Measurements from ENCODE around the gene SIT1. TPM values are rescaled to one million over a fixed set of nuclear protein-coding genes. Genes with fewer than 3 reads are reported as not detected.

SIT1 gene, protein sequence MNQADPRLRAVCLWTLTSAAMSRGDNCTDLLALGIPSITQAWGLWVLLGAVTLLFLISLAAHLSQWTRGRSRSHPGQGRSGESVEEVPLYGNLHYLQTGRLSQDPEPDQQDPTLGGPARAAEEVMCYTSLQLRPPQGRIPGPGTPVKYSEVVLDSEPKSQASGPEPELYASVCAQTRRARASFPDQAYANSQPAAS
- 0.52 TPM for total RNA-seq

DNA sequence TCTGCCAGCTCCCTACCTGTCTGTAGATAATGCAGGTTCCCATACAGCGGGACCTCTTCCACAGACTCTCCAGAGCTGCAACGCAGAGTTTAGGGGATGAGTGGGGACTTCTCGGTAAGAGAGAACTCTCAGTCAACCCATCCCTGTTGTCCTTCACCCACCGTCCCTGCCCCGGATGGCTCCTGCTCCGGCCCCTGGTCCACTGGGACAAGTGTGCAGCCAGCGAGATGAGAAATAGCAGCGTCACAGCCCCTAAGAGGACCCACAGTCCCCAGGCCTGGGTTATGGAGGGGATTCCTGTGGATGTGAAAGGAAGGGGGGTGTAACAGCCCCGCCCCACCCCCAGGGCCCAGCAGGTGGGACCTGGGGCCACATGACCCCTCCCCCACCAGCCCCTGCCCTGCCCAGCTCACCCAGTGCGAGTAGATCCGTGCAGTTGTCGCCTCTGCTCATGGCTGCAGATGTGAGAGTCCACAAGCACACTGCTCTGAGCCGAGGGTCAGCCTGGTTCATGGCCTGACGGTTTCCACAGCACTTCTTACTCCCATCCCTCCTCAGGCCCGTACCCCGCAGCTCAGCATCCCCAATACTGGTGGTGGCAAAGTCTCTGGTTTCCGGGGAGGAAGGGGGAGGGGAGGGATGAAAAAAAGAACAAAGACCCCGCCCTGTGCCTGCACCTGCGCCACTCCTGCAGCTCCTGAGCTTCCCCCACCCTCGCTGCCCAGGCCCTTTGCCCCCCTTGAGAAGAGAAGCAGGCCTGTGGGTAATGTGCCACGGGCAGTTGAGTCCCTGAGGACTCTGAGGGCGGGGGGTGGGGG is at the start of gene SIT1:
TSS of gene SIT1 (minus strand) at position 591 of the 818 bp plus-strand sequence. CDS start at position 513, 78 bp downstream.
- DNase-seq (ENCODE audit: low spot score), result no peak

DNA sequence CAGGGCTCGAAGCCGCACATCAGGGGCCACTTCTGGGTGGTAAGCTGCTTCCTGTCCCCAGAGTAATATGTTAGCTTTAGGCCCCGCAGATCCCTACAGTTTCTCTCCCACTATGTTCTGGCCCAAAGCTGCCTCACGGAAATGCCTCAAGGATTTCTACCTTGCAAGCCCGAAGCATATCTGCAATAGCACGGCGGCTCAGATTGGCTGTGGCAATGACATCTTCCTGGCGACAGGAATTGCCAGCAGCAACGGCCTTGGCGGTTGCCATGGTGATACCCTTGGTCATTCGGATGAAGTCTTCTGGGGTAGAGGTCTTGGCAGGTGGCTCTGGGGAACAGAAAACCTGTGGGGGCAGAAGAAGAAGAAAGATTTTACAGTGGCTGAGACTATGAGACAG is 49.3 kb upstream of the SIT1 start:
- DNase-seq (ENCODE audit: low spot score), result no peak

DNA sequence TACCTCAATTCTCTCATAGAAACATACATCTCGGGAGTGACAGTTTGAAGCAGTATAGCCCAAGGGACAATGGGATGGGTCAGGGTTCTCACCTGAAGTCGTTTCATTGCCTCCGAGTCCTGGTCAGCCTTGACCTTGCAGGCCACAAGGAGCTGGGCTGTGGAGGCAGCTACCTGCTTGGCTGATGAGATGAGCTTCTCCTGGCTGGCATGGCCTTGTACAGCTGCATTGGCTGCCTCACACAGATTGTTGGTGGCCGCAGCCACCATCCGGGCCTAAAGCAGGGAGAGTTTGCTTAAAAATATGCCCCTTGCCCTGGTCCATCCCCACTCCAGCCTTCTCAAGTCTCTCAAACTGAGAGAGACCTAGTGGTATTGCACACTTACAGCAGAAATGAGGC is 47.5 kb upstream of the SIT1 start:
- no peak for DNase-seq (ENCODE audit: low spot score)

DNA sequence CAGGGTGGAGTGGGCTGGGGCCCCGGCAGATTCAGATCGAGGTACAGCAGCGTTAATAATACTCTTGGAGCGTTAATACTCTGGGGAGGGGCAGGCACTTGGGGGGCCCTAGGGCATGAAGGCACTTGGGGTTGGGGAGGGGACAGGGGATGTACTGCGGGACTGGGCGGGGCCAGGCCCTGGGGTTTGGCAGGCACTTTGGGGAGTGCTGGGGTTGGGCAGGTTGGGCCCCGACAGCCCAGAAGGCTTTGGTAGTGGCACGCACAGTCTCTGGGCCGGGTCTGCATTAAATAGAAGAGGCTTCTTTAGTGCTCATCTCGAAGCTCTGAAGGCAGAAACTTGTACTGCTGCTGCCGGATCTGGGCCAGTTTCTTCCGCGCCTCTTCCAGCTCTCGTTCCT is 46.8 kb upstream of the SIT1 start:
- DNase-seq (ENCODE audit: low spot score), result no peak

DNA sequence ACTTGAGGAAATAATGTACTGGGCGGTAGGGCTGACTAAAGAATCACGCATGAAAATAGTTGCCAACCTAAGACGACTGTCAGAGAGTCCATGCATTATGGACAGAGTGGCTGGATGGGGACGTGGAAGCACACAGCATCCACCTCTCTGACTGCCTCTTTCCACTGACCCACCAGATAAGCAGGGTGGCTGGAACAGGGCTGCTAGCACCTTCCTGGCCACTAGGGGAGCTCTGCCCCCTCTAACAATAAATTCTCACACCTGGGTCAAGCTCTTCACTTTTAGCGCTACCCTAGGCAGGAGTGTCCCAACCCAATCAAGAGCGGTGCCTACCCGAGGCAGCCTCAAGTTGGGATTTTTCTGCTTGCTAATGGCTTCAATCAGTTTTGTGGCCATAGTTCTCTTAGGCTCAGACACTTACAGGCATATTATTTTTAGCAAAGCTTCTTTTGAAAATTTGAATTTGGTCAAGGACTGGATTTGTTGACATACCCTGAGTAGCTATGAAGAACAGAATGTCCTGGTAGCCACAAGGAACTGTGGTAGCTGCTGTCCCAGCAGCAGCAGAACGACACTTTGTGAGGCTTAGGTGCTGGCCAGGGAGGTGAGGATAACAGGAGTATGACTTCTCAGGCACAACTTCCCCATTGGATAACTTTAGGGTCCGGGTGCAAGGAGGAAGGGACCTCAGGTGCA is 45.9 kb upstream of the SIT1 start:
- no peak for DNase-seq (ENCODE audit: low spot score)

DNA sequence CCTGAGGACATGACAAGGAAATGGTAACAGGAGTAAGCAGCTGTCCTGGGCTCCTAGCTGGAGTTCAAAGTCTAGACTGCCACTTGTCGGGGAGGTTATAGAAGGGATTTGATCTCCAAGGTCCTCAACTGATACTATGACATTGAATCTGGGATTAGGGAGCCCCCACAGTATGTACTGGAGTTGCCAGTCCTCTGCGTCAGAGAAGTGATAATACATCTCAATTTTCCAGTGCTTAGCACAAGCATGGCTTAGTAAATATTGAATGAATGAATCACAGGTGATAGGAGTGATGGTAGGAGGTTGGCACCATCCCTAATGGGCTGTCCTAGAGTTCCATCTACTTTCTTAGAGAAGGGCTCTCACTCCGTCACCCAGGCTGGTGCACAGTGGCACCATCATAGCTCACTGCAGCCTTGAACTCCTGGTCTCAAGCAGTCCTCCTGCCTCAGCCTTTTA is 45.2 kb upstream of the SIT1 start:
- DNase-seq (ENCODE audit: low spot score), result no peak

DNA sequence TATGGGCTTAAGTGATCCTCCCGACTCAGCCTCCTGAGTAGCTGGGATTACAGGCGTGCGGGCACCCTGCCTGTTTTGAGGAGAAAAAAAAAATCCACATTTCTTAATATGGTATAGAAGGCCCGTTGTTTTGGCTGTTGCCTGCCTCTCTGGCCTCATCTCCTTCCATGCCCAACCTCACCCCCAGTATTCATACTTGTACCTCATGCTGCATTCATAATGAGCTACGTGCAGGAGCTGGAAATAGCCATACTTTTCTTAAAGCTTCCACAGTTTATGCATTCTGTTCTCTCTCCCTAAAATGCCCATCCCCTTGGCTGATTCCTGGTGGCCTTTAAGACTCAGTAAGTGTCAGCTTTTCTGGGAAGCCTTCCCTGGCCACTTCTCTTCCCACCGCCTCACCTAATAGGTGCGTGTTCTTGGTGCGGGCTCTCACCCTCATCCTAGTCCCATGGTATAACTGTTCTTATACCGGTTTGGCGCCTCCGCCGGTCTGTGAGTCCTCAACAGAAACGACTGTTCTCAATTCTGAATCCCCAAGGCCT is 41.1 kb upstream of the SIT1 start:
- no peak for DNase-seq (ENCODE audit: low spot score)

DNA sequence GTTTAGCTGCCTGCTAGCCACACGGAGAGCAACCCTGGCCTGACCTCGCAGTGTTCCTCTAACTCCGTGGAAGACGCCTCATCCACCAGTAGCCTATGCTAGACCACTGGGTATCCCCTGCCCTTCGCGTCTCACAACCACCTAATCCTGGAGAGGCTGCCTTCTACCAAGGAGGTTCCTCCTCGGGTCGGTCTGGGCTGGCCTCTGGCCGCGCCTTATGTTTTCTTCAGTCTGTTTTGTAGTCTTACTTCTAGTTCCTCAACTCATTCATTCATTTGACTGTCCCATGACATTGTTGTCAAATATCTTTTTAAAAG is 40.6 kb upstream of the SIT1 start:
- no peak for DNase-seq (ENCODE audit: low spot score)

DNA sequence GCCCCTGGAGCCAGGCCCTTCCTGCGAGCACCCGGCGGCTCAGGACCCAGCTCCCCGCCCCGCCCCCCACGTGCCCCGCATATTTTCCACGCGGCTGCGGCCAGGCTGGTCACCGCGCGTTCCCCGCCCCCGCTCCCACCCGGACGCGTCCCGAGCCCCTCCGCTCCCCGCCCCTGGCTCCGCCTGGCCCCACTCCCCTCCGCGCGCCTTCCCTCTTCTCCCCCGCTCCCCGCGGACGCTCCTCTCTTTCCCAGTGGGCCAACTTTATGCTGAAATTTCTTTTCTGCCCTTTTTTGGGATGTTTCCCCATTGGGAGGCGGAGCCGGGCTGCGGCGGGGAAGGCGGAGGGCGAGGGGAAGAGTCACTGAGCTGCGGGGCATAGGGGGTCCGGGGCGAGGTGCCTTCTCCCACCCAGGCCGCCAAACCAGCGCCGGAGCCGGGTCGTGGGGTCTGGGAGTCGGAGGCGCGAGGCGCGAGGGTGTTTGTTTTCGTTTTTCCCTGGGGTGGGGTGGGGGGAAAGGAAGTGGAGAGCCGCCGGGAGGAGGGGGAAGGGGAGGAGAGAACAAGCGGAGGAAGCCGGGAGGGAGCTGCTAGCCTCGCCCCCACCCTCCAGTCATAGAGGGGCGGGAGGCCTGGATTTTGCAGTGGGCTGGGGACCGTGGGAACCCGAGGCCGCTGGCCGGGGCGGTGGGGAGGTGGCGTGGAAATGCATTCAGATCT is 40.0 kb upstream of the SIT1 start:
- peak; percentile 87 for DNase-seq (ENCODE audit: low spot score)

DNA sequence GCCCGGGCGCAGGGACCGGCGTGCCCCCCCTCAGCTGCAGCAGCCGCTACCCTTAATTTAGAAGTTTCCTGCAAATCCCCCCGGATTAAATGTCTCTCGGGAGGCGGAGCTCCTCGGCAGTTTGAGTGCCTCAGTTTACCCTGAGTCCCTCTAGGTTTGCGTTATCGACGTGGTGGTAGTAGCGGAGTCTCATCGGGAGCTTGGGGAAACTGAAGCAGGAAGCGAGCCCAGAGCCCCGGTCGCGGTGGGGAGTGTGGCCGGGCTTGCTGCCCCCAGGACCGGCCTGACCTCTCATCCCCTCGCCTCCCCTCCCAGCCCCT is 39.5 kb upstream of the SIT1 start:
- no peak for DNase-seq (ENCODE audit: low spot score)

DNA sequence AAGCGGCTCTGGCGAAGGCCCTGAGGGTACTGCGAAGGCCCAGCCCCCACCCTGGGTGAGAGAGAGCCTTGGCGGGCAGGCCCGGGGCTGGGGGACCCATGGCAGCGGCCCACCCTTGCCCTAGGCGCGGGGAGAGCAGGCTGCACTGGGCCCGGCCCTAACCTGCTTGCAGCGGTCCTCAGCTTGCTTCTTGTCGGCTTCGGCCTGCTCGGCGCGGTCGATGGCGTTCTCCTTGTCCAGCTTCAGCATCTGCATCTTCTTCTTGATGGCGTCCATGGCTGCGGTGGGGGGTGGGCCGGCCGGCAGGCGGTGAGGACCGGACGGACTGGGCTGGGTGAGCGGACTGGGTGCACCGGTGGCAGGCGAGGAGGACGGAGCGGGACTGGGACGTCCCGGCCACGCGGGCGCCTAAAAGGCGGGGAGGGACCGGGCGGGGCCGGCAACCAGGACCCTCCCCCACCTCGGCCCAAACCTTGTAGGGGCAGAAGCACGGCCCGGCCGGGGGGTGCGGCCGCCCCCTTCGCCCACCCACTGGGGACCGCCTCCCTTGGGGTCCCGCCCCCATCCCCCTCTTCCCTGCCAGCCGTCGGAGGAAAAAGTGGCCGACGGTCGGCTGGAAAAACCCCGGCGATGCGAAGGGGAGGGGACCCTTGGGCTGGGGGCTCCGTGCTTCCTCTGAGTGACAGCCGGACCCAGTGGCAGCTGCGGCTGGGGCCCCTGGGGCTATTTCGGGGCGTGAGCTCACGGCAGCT is 39.0 kb upstream of the SIT1 start, which contains the start of gene TPM2:
TSS of gene TPM2 (minus strand) at position 384 of the 752 bp plus-strand sequence. CDS start at position 276, 108 bp downstream.
- peak; percentile 87 for DNase-seq (ENCODE audit: low spot score)

DNA sequence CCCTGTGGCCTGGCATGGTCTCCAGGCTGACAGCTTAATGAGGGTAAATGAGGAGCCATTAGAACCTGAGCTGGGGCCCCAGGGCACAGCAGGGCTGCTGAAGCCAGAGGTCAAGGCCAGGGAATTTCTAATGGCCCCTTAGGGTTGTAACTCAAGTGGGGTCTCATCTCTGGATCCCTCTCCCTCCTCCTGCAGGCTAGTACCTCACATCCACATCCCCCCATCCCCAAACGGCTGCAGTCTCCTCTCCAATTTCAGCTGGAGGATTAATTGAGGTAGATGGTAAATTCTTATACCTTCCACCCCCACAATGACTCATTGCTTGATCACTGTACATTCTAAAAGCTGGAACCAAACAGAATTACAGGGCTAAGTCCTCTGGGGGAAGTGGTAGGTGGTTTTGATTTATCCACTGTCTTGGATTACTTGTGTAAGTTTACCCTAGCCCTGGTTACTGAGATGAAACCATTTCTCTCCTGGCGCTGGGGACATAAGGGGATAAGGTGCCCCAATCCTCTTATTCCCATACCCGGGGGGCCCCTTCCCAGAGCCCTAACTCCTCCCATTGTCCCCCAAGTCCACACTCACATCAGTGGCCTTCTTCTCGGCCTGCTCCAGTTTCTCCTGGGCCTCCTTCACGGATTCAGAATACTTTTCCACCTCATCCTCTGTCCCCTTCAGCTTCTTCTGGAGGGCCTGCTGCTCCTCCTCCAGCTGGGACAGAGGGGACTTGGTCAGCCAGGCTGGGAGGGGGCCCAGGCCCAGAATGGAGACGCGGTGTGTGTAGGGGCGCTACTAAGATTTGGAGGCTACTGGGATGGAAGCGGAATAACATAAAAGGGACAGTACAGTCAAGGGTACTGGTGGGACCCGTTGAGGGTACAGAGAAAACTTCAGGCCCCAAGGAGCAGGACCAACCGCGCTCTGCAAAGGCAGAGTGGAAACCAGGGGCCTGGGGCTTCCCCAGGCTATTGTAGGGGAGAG is 38.1 kb upstream of the SIT1 start:
- DNase-seq (ENCODE audit: low spot score), result no peak

DNA sequence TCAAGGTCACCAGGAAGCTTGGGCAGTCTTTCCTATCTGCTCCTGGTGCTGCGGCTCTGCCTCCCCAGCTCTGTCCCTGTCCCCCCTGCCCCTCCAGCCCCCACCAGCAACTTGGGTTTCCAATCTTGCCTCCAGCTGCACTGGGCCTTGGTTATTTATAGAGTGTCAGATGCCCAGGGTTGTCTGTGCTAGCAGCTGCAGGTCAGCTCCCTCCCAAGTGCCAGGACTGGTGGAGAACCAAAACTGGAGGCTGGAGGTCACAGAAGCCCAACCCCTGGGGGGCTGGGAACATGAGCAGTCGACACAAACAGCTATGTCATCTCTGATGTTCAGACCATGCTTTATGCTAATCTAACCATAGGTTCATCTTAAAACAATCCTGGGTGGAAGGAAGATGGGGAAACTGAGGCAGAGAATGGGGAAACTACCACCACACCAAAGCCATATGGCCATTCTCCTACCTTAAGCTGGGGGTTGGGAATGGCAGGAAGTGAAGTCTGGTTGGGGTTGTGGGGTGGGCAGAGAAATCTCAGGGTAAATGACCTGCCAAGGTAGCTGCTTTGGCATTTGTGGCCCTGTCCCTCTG is 37.3 kb upstream of the SIT1 start:
- DNase-seq (ENCODE audit: low spot score), result no peak

DNA sequence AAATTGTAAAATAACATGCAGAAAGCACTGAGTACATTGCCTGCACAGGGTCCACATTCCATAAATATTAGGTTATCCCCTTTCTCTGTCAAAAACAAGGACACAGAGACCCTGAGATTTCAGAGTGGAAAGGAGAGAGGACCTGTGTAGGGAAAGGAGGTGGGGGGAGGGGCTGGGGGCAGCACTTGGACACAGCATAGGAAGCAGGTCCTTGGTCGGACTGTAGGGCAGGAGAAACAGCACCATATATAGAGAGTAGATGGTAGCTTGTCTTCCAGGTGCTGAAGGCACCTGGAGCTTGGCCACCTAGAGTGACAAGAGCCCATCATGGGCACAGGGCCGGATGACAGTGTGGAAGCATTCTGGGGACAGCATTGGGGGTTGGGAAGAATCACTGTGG is 36.6 kb upstream of the SIT1 start:
- no peak for DNase-seq (ENCODE audit: low spot score)

DNA sequence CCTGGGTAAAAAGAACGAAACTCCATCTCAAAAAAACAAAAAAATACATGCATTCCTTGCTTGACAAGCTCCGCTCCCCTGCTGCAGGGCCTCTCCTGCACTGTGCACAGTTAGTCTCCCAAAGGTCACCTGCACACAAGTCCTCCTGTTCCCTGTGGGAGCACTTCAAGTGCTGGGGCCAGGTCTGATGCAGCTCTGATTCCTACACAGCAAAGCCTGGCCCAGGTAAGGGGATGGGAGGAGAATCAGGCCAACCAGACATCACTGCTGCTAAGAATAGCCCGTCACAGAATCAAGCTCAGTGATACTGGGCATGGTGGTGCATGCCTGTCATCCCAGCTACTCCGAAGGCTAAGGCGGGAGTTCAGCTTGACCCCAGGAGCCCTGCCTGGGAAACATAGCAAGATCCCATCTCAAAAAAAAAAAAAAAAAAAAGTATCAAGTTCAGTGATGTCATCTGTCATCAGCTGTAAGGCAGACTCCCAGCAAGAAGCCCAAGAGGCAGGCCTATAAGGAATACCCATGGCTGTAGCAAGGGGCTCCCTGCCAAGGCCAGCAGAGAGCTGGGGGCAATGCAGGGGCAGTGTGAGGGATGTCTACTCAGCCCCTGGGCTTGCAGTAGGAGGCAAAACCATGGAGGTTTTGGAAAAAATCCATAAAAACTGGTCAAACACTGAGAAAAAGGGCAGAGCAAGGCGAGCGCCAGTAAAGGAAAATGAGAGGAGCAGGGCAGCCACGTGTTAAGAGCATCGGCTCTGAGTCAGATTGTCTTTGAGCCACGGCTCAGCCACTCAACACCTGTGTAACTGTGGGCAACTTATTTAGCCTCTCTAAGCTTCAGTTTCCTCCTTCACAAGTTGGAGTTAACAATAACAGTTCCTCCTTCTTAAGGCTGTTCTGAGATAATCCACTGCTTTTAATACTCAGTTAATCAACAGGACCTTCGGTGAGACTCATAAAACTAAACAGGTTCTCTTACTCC is 35.8 kb upstream of the SIT1 start:
- DNase-seq (ENCODE audit: low spot score), result no peak

DNA sequence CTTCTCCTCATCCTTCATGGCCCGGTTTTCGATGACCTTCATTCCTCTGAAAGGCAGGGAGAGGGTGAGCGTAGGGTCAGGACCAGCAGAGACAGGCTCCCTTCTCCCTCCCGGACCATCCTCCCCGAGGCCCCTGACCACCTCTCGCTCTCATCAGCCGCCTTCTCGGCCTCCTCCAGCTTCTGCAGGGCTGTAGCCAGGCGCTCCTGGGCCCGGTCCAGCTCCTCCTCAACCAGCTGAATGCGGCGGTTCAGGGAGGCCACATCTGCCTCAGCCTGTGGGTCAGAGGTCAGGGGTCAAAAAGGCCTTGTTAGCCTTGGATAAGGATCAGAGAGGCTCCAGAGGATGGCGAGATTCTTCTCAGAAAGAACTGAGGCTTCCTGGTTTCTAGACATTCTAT is 34.8 kb upstream of the SIT1 start:
- DNase-seq (ENCODE audit: low spot score), result no peak

DNA sequence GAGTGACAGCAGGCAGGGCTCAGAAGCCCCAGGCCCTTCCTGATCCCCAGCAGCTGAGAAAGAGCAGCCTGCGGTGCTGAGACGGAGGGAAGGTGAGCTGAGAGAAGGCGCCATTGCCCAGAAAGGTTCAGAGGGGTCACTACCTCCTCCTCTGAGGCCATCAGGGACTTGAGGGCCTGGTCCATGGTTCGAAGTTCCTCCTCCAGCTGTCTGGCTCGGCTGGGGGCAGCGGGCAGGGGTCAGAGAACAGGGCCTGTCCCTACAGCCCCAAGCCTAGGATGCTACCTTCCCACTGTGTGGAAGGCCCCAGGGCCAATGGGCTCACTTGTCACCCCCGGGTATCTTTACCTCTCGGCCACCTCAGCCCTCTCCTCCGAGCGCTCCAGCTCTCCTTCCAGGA is 34.2 kb upstream of the SIT1 start:
- no peak for DNase-seq (ENCODE audit: low spot score)

DNA sequence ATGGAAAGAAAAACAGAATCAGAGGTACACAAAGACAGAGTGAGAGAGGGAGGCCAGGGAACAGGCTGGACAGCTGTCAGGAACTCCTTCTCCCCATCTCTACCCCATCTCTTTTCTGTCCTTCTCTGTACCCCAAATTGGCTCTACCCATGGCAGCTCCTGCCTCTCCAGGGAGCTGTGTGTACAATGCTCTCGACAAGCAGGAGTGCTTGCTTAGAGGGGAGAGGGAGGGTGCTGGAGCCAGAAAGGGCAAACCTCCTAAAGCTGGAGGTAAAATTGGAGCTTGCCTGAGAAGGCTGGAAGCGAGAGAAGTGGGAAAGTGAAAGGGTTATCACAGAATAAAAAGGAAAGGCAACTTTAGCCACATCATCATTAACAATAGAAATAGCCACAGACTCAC is 32.6 kb upstream of the SIT1 start:
- DNase-seq (ENCODE audit: low spot score), result no peak

Data from ureter (tissue), 1 donor.